ENCODE measurements around the gene MMP24OS.

The MMP24OS gene

DNA sequence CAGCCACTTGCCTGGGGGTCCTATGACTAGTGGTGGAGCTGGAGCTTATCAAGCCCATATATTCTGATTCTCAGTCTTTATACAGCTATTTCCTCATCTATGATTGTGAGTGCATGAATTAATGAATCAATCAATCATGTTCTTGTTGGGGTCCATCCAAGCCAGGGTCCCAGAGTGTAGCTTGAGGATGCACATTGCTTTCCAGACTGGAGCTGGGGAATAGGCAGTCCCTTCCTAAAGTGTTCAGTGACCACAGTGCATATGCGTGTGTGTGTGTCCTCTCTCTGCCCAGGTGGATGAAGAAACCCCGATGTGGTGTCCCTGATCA, 26.3 kb downstream of the MMP24OS start:
- no peak for DNase-seq (ENCODE audit: low spot score)

GRCh38 chr20:35248641-35249475, 29.1 kb downstream of the MMP24OS start:
- DNase-seq (ENCODE audit: low spot score): no peak

- DNase-seq (ENCODE audit: low spot score): no peak
Measured at GRCh38 chr20:35246723-35247122, 31.2 kb downstream of the MMP24OS start.

GRCh38 chr20:35243986-35244385, 33.9 kb downstream of the MMP24OS start:
- no peak for DNase-seq (ENCODE audit: low spot score)

DNA sequence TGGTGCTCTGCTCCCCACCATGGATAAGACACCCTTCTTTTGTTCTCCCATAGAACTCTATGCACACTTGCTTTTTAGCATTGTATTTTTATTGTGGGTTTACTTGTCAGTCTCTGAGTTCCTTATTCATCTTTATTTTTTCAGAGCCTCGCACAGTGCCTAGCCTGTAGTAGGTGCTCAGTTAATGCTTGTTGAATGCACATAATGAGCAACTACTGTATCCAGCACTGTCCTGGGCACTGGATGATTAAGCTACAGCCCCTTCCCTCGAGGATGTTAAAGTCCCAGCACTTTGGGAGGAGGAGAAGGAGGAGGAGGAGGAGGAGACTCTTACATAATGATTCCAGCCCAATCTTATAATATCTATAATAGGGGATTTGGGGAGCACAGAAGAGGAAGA, 34.6 kb downstream of the MMP24OS start:
- no peak for DNase-seq (ENCODE audit: low spot score)

DNA sequence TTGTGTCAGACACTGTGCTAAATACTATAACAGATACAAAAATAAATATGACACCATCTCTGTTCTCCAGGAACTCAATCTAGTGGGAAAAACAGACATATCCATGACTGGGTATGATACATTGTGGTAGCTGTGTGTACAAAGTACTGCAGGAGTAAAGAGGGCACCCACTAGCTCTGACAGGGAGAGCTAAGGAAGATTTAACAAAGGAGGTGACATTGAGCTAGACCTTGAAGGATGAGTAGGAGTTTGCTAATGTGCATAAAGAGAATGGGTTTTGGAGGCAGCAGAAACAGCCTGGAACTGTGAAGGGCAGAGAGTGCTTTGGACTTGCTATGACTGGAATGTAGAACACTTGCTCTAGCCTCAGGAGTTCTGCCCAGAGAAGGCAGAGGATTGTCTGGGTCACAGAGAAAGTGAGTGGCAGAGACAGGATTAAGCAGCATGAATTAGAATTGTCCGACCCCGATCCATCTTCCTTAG, 37.1 kb downstream of the MMP24OS start:
- no peak for DNase-seq (ENCODE audit: low spot score)

DNA sequence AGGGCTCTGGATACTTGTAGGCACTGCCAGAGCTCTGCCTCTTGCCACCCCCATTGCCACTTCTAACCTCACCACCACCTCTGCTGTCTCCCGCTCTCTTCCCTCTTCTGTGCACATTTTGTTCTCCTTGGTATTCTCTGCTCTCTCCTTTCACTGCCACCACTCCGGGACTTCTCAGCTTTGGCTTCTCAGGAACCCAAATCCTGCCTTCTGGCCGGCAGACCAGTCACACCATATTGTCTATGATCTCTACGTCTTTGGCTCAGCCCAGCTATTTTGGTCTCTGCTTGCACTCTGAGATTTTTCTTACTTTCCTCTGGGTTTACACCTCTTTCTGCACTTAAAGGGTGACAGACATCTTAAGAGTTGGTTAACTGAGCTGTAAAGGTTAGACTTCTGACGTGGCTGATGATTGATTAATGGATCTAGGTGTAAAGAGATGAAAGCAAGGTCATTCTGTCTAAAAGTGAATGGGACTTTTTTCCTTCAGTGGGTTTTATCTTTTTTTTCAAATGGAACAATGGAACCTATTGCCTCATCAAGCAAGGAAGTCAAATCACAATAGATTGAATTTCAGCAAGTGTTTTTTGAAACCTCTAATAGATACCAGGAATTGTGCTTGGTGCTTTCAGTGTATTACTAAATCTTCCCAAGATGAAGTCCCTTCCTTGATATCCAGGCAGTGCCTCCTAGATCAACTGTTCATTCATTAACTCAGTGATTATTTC, 37.7 kb downstream of the MMP24OS start:
- DNase-seq (ENCODE audit: low spot score): no peak

DNA sequence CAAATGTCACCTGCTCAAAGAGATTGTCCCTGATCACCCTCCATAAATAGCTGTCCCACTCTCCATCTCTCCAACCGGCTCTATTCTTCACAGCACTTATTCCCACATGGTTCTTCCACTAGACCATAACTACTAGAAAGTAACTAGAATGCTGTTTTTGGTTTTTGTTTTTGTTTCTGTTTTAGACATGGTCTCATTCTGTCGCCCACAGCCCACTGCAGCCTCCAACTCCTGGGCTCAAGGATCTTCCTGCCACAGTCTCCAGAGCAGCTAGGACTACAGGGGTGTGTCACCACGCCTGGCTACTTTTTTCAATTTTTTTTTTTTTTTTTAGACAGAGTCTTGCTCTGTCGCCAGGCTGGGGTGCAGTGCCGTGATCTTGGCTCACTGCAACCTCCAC, 39.2 kb downstream of the MMP24OS start:
- DNase-seq (ENCODE audit: low spot score): no peak

DNA sequence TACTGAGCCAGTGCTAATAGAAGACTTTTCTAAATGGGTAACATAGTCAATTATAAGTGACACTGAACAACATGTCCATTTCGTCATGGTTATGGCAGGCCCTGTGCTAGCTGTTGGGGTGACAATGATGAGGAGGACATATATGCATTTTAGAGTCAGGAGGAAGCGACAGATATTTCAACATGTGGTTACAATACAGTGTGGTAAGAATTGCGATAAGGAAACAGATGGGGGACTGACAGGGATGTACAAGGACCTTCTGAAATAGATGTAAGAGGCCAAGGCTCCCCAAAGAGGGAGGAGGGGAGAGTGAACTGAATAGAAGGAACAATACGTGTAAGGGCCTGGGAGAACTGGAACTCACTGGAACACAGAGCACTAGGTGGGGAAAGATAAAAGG, 39.8 kb downstream of the MMP24OS start:
- no peak for DNase-seq (ENCODE audit: low spot score)

GRCh38 chr20:35237486-35237885, 40.4 kb downstream of the MMP24OS start:
- DNase-seq (ENCODE audit: low spot score): no peak

- DNase-seq (ENCODE audit: low spot score): no peak
Measured at GRCh38 chr20:35235881-35236280, 42.0 kb downstream of the MMP24OS start.

DNA sequence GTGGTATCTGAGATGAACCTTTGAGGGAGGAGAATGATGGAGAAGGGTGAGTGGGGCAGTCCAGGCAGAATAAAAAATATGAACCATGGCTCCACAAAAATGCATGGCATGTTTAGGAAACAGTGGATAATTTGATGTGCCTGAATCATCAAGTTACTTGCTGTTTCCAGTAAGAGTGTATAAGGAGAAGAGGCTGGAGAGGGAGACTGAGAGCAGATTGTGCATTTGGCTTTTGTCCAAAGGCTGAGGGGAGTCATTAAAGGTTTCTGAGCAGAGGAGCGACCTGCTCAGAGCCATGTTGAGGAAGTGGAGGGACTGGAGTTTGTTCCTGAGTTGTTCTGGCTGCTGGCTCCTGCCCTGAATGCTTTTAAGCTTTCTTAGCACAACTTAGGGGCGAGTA, 45.3 kb downstream of the MMP24OS start:
- no peak for DNase-seq (ENCODE audit: low spot score)

- DNase-seq (ENCODE audit: low spot score): peak; percentile 42
Measured at GRCh38 chr20:35226884-35227681, 50.8 kb downstream of the MMP24OS start.

All from COLO829 (cell line).